ENCODE results near the gene FBRS. TPM values are rescaled to one million over a fixed set of nuclear protein-coding genes. Genes with fewer than 3 reads are reported as not detected.
A peak's percentile ranks its signal among the peaks of the same experiment; 100 is the strongest.

FBRS gene
- total and polyA plus RNA-seq, 2 of the 13 experiments (the other 11 are each of a cell fraction or from before 2014, with no cell fraction given), result 13.7 to 16.2 TPM

- TF ChIP-seq ZNF138 (CRISPR knock-in tag; IDR thresholded peaks at IDR 0.05; ENCODE audit: low read depth) (no peak), ZNF800 (CRISPR knock-in tag; IDR thresholded peaks at IDR 0.05) (no peak), SALL2 (CRISPR knock-in tag; IDR thresholded peaks at IDR 0.05) (no peak), ZNF672 (CRISPR knock-in tag; IDR thresholded peaks at IDR 0.05) (no peak), KDM2A (CRISPR knock-in tag; IDR thresholded peaks at IDR 0.05; ENCODE audit: borderline replicate concordance, low read depth) (0 out of 2 replicates have a peak, but pooled peaks have one; percentile 39), ZNF558 (CRISPR knock-in tag; IDR thresholded peaks at IDR 0.05; ENCODE audit: borderline replicate concordance) (no peak), ZNF460 (CRISPR knock-in tag; IDR thresholded peaks at IDR 0.05; ENCODE audit: borderline replicate concordance) (no peak; the same call in 1 of the 2 replicates), ELF1 (CRISPR knock-in tag; IDR thresholded peaks at IDR 0.05) (0 out of 2 replicates have a peak, but pooled peaks have one; percentile 40), PAF1 (CRISPR knock-in tag; IDR thresholded peaks at IDR 0.05) (no peak), ZNF207 (IDR thresholded peaks at IDR 0.05; ENCODE audit: borderline replicate concordance) (no peak), DDIT3 (CRISPR knock-in tag; IDR thresholded peaks at IDR 0.05) (no peak), ZNF20 (CRISPR knock-in tag; IDR thresholded peaks at IDR 0.05) (no peak), MXI1 (IDR thresholded peaks at IDR 0.05; ENCODE audit: borderline replicate concordance, low read depth, low read length) (peak; percentile 29; the same call in 1 of the 3 replicates), MTERF4 (CRISPR knock-in tag; IDR thresholded peaks at IDR 0.05) (no peak), MTF2 (CRISPR knock-in tag; IDR thresholded peaks at IDR 0.05; ENCODE audit: borderline replicate concordance) (no peak), CREB1 (IDR thresholded peaks at IDR 0.05) (no peak), CREB1 (CRISPR knock-in tag; IDR thresholded peaks at IDR 0.05) (peak; percentile 46; the same call in 1 of the 2 replicates), ZNF652 (CRISPR knock-in tag; IDR thresholded peaks at IDR 0.05; ENCODE audit: borderline replicate concordance, low read depth) (no peak), ESRRA (CRISPR knock-in tag; IDR thresholded peaks at IDR 0.05; ENCODE audit: low read depth) (no peak), CENPX (CRISPR knock-in tag; IDR thresholded peaks at IDR 0.05) (no peak)
- TF ChIP-seq, protein P1, sequence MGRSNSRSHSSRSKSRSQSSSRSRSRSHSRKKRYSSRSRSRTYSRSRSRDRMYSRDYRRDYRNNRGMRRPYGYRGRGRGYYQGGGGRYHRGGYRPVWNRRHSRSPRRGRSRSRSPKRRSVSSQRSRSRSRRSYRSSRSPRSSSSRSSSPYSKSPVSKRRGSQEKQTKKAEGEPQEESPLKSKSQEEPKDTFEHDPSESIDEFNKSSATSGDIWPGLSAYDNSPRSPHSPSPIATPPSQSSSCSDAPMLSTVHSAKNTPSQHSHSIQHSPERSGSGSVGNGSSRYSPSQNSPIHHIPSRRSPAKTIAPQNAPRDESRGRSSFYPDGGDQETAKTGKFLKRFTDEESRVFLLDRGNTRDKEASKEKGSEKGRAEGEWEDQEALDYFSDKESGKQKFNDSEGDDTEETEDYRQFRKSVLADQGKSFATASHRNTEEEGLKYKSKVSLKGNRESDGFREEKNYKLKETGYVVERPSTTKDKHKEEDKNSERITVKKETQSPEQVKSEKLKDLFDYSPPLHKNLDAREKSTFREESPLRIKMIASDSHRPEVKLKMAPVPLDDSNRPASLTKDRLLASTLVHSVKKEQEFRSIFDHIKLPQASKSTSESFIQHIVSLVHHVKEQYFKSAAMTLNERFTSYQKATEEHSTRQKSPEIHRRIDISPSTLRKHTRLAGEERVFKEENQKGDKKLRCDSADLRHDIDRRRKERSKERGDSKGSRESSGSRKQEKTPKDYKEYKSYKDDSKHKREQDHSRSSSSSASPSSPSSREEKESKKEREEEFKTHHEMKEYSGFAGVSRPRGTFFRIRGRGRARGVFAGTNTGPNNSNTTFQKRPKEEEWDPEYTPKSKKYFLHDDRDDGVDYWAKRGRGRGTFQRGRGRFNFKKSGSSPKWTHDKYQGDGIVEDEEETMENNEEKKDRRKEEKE (IDR thresholded peaks at IDR 0.05), result no peak
- TF ChIP-seq, protein P2, sequence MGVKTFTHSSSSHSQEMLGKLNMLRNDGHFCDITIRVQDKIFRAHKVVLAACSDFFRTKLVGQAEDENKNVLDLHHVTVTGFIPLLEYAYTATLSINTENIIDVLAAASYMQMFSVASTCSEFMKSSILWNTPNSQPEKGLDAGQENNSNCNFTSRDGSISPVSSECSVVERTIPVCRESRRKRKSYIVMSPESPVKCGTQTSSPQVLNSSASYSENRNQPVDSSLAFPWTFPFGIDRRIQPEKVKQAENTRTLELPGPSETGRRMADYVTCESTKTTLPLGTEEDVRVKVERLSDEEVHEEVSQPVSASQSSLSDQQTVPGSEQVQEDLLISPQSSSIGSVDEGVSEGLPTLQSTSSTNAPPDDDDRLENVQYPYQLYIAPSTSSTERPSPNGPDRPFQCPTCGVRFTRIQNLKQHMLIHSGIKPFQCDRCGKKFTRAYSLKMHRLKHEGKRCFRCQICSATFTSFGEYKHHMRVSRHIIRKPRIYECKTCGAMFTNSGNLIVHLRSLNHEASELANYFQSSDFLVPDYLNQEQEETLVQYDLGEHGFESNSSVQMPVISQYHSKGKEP (CRISPR knock-in tag; IDR thresholded peaks at IDR 0.05), result no peak
Observed at GRCh38 chr16:30628628-30629540, 29.3 kb upstream of the FBRS start (continued).
